ENCODE measurements around the gene PGR.

The PGR gene

GRCh38 chr11:101129203-101129943 is at the start of gene PGR:
Gene PGR, minus strand, starts transcription at chr11:101129813. Its CDS starts 743 bp downstream, at chr11:101129070.
- no peak for DNase-seq

GRCh38 chr11:101176381-101176780 is 46.8 kb upstream of the PGR start:
- no peak for DNase-seq

- DNase-seq, result no peak
Measured at GRCh38 chr11:101169944-101170343, 40.3 kb upstream of the PGR start.

- DNase-seq, result no peak
Measured at GRCh38 chr11:101166038-101166437, 36.4 kb upstream of the PGR start.

GRCh38 chr11:101158119-101158518 is 28.5 kb upstream of the PGR start:
- no peak for DNase-seq

- DNase-seq, result no peak
Measured at GRCh38 chr11:101138245-101138930, 8.8 kb upstream of the PGR start.

GRCh38 chr11:101133190-101133589 is 3.6 kb upstream of the PGR start:
- DNase-seq, result no peak

GRCh38 chr11:101128571-101129202 is 926 bp downstream of the PGR start:
- no peak for DNase-seq

GRCh38 chr11:101127699-101128570 is 1.7 kb downstream of the PGR start:
- no peak for DNase-seq

- DNase-seq, result no peak
Measured at GRCh38 chr11:101127197-101127698, 2.4 kb downstream of the PGR start.

GRCh38 chr11:101126551-101127196 is 2.9 kb downstream of the PGR start:
- no peak for DNase-seq

GRCh38 chr11:101115671-101116160 is 13.9 kb downstream of the PGR start:
- DNase-seq, result no peak

GRCh38 chr11:101113540-101113939 is 16.1 kb downstream of the PGR start:
- no peak for DNase-seq

- no peak for DNase-seq
Measured at GRCh38 chr11:101104716-101105115, 24.9 kb downstream of the PGR start.

- no peak for DNase-seq
Measured at GRCh38 chr11:101103433-101103832, 26.2 kb downstream of the PGR start.

- no peak for DNase-seq
Measured at GRCh38 chr11:101100601-101101000, 29.0 kb downstream of the PGR start.

GRCh38 chr11:101096036-101096704 is 33.4 kb downstream of the PGR start:
- no peak for DNase-seq

- no peak for DNase-seq
Measured at GRCh38 chr11:101091781-101092180, 37.8 kb downstream of the PGR start.

GRCh38 chr11:101090679-101091270 is 38.8 kb downstream of the PGR start:
- DNase-seq, result no peak

- DNase-seq, result no peak
Measured at GRCh38 chr11:101083335-101083734, 46.3 kb downstream of the PGR start.

- DNase-seq, result no peak
Measured at GRCh38 chr11:101082813-101083212, 46.8 kb downstream of the PGR start.
